Duodenal mucosa (tissue), 2 donors: ENCODE results near the gene WDFY1.

ENCODE experiments used
- H3K27ac ChIP-seq: one replicate; pipeline ENCODE4 v1.7.0; 2013; ENCODE audit warnings: low read depth, low read length
- H3K27me3 ChIP-seq, 2 donors: one replicate each; pipeline ENCODE4 v1.7.0; 2013; ENCODE audit warnings: low read length in 2 of 2, control low read depth in 1 of 2; ENCODE audit not compliant: insufficient read depth in 2 of 2, control insufficient read depth in 1 of 2
- H3K36me3 ChIP-seq, 2 donors: one replicate each; pipeline ENCODE4 v1.7.0; 2013; ENCODE audit warnings: low read length in 2 of 2, control low read depth in 1 of 2; ENCODE audit not compliant: insufficient read depth in 2 of 2, control insufficient read depth in 1 of 2
- H3K4me1 ChIP-seq, 2 donors: one replicate each; pipeline ENCODE4 v1.7.0; 2013; ENCODE audit warnings: low read length in 2 of 2, control low read depth in 1 of 2; ENCODE audit not compliant: insufficient read depth in 2 of 2, control insufficient read depth in 1 of 2
- H3K4me3 ChIP-seq, 2 donors: one replicate each; pipeline ENCODE4 v1.7.0; 2013; ENCODE audit warnings: low read length in 2 of 2, low read depth in 1 of 2
- H3K9ac ChIP-seq, 2 donors: one replicate each; pipeline ENCODE4 v1.7.0; 2013; ENCODE audit warnings: low read length in 2 of 2, low read depth in 1 of 2
- H3K9me3 ChIP-seq, 2 donors: one replicate each; pipeline ENCODE4 v1.7.0; 2013; ENCODE audit warnings: low read length in 2 of 2, control low read depth in 1 of 2; ENCODE audit not compliant: control insufficient read depth in 1 of 2

The WDFY1 gene

DNA sequence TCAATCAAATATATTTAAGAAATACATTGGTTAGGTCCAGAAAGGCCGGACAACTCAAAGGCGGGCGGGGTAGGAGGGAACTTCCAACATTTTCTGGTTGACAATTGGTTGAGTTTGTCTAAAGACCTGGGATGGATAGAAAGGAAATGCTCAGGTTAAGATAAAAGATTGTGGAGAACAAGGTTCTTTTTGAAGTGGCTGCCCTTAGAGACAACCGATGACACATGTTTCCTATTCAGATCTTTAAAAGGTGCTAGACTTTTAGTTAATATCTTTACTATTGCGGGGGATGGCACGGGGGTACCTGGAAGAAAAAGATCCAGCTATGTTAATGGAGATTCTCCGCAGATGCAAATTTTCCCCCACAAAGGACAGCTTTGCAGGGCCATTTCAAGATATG is 97.7 kb downstream of the WDFY1 start:
- H3K27ac ChIP-seq: no peak overlapping the region
- peaks cover 0 to 3% of the 10 kb centered on the region in 2 donors for H3K36me3 ChIP-seq
- no peaks in the 10 kb centered on the region for H3K4me1 ChIP-seq
- H3K9ac ChIP-seq: no peak overlapping the region
- no peak overlapping the region for H3K4me3 ChIP-seq
- H3K27me3 ChIP-seq: no peaks in the 10 kb centered on the region
- peaks cover 0 to 9% of the 10 kb centered on the region in 2 donors for H3K9me3 ChIP-seq

GRCh38 chr2:223846515-223846914 is 98.6 kb downstream of the WDFY1 start:
- Histone ChIP-seq H3K9me3 (peaks cover 0 to 9% of the 10 kb centered on the region in 2 donors), H3K4me1 (no peaks in the 10 kb centered on the region), H3K36me3 (peaks cover 0 to 3% of the 10 kb centered on the region in 2 donors), H3K9ac (no peak overlapping the region), H3K4me3 (no peak overlapping the region), H3K27ac (no peak overlapping the region), H3K27me3 (no peaks in the 10 kb centered on the region)

GRCh38 chr2:223841436-223842190 is 103.5 kb downstream of the WDFY1 start:
- no peaks in the 10 kb centered on the region for H3K9me3 ChIP-seq
- H3K4me3 ChIP-seq: no peak overlapping the region
- peaks cover 2 to 3% of the 10 kb centered on the region in 2 donors for H3K4me1 ChIP-seq
- H3K9ac ChIP-seq: no peak overlapping the region
- no peaks in the 10 kb centered on the region for H3K27me3 ChIP-seq
- H3K36me3 ChIP-seq: no peaks in the 10 kb centered on the region
- H3K27ac ChIP-seq: no peak overlapping the region

GRCh38 chr2:223837287-223838061 is 107.7 kb downstream of the WDFY1 start, which contains the start of gene AP1S3:
Gene AP1S3, minus strand, starts transcription at chr2:223837582. Its CDS starts 132 bp downstream, at chr2:223837450.
- Histone ChIP-seq H3K27ac (peak within 1 kb of the TSS; percentile 66), H3K9ac (peak within 1 kb of the TSS; percentile 52 to 69), H3K4me1 (peaks cover 8 to 9% of the 10 kb centered on the region in 2 donors)

DNA sequence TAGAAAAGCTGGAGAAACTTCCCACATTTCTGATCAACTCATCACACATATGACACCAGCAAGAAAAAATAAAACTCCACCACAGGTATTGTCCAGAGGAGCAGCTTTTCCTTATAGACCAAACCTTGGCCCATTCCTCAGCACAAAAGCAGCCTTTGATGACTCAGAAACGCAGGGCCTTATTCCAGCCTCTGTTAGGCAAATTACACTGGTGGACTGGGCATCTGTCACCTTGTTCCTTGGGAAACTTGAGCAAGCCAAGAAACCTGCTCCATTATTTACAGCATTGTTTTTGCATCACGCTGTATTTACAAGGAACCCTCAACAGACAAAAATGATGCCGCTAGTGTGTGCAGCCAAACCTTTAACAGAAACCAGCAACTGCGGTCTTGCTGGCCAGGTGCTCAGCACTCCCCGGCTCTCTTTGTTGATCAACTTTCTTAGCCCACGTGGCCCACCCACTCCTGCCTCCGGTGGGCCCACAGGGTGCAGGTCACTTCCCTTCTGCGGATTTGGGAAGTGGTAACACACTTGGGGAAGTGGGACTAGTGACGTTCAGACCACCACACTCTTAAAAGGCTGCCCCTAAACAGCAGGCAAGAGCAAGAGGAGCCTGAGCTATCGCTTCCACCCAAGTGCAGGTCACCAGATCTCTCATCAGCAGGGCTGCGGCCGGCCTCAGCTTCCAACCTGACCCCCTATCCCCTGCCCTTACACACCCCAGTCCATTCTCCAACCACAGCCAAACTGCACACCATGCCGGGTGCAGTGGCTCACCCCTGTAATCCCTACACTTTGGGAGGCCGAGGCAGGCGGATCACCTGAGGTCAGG is 109.2 kb downstream of the WDFY1 start:
- H3K4me1 ChIP-seq: peaks cover 13 to 14% of the 10 kb centered on the region in 2 donors
- no peak overlapping the region for H3K27ac ChIP-seq
- H3K27me3 ChIP-seq: no peaks in the 10 kb centered on the region
- H3K9ac ChIP-seq: peak overlapping the region in 1 of 2 donors; percentile 52
- no peaks in the 10 kb centered on the region for H3K36me3 ChIP-seq
- no peaks in the 10 kb centered on the region for H3K9me3 ChIP-seq
- peak overlapping the region; percentile 80 to 89 for H3K4me3 ChIP-seq

More at GRCh38 chr2:223837287-223838061, 107.7 kb downstream of the WDFY1 start, which contains the start of gene AP1S3:
- Histone ChIP-seq H3K27me3 (no peaks in the 10 kb centered on the region), H3K9me3 (no peaks in the 10 kb centered on the region), H3K4me3 (peak within 1 kb of the TSS; percentile 80 to 89), H3K36me3 (no peaks in the 10 kb centered on the region)

- no peak overlapping the region for H3K27ac ChIP-seq
- no peak overlapping the region for H3K4me3 ChIP-seq
- H3K9ac ChIP-seq: no peak overlapping the region
- H3K4me1 ChIP-seq: peaks cover 13 to 14% of the 10 kb centered on the region in 2 donors
- H3K27me3 ChIP-seq: no peaks in the 10 kb centered on the region
- no peaks in the 10 kb centered on the region for H3K9me3 ChIP-seq
- H3K36me3 ChIP-seq: no peaks in the 10 kb centered on the region
Measured at GRCh38 chr2:223834431-223834830, 110.7 kb downstream of the WDFY1 start.

DNA sequence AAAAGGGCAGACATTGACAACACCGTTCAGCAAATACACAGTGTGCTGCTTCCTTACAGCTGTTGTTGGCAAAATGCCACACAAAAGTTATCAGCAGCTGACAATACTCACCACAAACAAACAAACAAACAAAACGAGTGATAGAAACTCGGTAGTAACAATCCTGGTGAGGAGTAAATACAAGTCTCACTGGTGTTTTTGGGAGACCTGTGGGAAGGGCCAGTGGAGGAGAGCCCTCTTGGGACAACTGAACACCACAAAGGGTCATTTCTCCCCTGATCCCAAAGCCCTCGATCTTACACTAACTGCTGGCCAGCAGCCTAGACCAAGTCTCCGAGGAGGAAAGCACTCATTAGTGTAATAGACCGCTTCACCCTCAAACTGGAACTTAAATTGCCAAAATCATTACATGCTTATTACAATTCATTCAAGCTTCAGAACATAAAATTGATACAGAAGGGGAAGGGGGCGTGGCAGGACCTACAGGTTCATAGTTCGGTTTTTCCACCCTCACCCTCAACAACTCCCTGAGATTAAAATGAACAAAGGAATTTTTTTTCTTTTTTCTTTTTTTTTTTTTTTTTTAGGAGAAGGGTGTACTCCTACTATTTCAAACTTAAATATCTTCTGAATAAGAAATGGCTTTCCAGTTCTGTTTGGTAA is 112.8 kb downstream of the WDFY1 start:
- H3K9ac ChIP-seq: no peak overlapping the region
- no peaks in the 10 kb centered on the region for H3K27me3 ChIP-seq
- H3K4me3 ChIP-seq: no peak overlapping the region
- no peaks in the 10 kb centered on the region for H3K36me3 ChIP-seq
- H3K27ac ChIP-seq: no peak overlapping the region
- peaks cover 13 to 14% of the 10 kb centered on the region in 2 donors for H3K4me1 ChIP-seq
- no peaks in the 10 kb centered on the region for H3K9me3 ChIP-seq

DNA sequence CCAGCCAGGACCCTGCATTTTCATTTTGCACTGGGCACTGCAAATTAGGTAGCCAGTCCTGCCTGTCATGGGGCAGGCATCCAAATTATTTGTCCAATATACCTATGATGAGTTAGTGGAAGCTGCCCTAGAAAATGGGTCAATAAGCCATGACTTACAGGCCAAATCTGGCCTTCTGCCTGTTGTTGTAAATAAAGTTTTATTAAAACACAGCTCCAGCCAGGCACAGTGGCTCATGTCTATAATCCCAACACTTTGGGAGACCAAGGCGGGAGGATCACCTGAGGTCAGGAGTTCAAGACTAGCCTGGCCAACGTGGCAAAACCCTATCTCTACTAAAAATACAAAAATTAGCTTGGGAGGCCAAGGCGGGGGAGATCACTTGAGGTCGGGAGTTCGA is 116.0 kb downstream of the WDFY1 start:
- no peaks in the 10 kb centered on the region for H3K27me3 ChIP-seq
- no peak overlapping the region for H3K9ac ChIP-seq
- H3K4me3 ChIP-seq: no peak overlapping the region
- peaks cover 4 to 17% of the 10 kb centered on the region in 2 donors for H3K4me1 ChIP-seq
- H3K27ac ChIP-seq: no peak overlapping the region
- H3K9me3 ChIP-seq: no peaks in the 10 kb centered on the region
- no peaks in the 10 kb centered on the region for H3K36me3 ChIP-seq

DNA sequence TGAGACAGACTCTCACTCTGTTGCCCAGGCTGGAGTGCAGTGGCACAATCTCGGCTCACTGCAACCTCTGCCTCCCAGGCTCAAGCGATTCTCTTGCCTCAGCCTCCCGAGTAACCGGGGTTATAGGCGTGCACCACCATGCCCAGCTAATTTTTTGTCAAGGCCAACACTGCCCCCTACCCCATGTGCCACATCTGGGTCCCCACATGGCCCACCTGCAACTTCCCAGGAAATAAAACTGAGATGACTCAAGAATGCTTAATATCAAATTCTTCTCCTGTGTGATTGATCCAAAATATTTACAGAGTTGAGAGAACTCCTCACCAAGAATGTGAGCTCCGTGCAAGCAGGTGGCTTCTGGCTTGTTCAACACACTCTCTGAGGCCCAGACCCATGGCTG is 116.8 kb downstream of the WDFY1 start:
- Histone ChIP-seq H3K4me3 (no peak overlapping the region), H3K9ac (no peak overlapping the region), H3K4me1 (peaks cover 4 to 17% of the 10 kb centered on the region in 2 donors)

More for the DNA sequence above, 116.8 kb downstream of the WDFY1 start:
- Histone ChIP-seq H3K27ac (no peak overlapping the region), H3K9me3 (no peaks in the 10 kb centered on the region), H3K36me3 (no peaks in the 10 kb centered on the region), H3K27me3 (no peaks in the 10 kb centered on the region)
